NCI-H1105 treated with DMSO at 0.1 percent for 48 hours (cell line): ENCODE results near the gene AJM1.
"Not testable (repeated sequence)": the region's sequence is repeated elsewhere in the genome, so short reads cannot be mapped to it uniquely, and the experiment has no call there.

Experiments used
- DNase-seq: peaks from one replicate; lab custom pipeline; 2025; lab: John Stamatoyannopoulos, UW

The AJM1 gene

DNA sequence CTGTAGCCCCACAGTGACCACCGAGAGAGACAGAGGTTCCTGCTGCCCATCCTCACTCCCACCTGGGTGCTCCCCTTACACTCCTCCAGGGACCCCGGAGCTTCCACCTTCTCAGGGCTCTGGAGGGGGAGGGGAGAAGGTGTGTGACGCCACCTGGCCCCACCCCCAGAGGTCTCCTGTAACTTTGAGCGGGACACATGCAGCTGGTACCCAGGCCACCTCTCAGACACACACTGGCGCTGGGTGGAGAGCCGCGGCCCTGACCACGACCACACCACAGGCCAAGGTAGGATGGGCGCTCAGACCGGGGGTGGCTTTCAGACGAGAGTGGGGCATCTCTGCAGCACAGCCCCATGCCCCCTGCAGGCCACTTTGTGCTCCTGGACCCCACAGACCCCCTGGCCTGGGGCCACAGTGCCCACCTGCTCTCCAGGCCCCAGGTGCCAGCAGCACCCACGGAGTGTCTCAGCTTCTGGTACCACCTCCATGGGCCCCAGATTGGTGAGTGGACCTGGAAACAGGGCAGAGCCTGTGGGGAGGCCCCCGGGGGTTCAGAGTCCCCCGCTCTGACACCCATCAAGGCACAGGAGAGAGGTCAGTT, 14.4 kb downstream of the AJM1 start:
- no peak for DNase-seq

DNA sequence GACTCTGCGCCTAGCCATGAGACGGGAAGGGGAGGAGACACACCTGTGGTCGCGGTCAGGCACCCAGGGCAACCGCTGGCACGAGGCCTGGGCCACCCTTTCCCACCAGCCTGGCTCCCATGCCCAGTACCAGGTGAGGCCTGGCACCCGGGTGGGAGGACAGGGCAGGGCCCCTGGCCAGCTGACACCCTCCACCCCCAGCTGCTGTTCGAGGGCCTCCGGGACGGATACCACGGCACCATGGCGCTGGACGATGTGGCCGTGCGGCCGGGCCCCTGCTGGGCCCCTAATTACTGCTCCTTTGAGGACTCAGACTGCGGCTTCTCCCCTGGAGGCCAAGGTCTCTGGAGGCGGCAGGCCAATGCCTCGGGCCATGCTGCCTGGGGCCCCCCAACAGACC, 14.9 kb downstream of the AJM1 start:
- DNase-seq: no peak

DNA sequence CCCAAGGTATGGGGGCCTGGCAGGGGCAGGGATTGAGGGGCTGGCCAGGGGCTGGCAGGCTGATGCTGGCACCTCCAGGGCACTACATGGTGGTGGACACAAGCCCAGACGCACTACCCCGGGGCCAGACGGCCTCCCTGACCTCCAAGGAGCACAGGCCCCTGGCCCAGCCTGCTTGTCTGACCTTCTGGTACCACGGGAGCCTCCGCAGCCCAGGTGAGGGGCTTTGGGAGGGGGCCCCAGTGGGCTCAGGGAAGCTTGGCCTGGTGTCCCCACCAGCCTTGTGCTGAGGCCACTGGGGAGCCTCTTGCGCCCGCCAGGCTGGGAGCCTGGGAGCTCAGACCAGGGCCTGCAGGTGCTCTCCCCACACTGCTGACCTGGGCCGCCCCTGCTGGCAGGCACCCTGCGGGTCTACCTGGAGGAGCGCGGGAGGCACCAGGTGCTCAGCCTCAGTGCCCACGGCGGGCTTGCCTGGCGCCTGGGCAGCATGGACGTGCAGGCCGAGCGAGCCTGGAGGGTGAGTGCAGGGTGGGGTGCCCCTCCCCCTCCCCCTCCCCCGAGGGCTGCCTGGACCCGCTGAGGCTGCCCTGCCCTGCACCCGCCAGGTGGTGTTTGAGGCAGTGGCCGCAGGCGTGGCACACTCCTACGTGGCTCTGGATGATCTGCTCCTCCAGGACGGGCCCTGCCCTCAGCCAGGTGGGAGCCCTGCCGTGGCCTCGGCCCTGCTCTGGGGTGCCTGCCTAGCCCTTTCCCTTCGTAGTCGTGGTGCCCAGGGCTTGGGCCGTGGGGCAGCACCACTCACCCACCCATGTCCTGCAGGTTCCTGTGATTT, 15.5 kb downstream of the AJM1 start:
- DNase-seq: no peak

DNA sequence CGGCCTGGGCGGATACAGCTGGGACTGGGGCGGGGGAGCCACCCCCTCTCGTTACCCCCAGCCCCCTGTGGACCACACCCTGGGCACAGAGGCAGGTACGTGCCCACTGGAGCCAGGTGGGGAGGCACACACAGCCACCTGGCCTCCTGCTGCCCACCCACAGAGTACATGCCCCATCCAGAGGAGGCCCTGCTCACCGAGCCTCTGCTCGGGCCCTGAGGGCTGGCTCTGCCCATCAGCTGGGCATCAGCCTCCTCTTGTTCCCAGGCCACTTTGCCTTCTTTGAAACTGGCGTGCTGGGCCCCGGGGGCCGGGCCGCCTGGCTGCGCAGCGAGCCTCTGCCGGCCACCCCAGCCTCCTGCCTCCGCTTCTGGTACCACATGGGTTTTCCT, 16.2 kb downstream of the AJM1 start:
- DNase-seq: no peak

DNA sequence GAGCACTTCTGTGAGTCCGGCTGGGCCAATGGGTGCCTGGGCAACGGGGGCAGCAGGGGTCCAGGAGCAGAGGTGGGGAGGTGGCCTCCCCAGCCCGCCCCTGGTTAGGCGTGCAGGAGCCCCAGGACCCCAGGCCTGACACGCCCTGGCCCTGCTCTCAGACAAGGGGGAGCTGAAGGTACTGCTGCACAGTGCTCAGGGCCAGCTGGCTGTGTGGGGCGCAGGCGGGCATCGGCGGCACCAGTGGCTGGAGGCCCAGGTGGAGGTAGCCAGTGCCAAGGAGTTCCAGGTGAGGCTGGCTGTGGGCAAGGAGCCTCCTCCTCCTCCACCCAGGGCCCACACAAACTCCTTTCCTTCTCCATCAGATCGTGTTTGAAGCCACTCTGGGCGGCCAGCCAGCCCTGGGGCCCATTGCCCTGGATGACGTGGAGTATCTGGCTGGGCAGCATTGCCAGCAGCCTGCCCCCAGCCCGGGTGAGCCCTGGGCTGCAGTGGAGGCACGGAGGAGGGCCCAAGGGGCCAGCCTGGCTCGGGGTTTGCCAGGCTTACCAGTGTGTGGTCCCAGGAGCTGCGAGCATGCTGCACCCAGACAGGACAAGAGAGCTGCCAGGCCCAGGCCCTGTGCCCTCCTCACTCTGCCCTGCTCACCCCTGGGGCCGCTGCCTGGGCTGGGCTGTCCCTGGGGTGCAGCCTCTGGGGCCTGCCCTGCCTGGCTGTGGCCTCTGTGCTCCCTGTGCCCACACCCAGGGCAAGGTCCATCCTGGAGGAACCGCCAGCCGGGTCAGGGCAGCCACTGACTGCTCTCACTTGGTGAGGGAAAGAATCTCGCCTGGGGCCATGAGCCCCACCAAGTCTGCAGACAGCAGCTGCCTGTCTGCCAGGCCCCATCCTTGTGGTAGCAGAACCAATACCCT, 16.8 kb downstream of the AJM1 start:
- DNase-seq: no peak

DNA sequence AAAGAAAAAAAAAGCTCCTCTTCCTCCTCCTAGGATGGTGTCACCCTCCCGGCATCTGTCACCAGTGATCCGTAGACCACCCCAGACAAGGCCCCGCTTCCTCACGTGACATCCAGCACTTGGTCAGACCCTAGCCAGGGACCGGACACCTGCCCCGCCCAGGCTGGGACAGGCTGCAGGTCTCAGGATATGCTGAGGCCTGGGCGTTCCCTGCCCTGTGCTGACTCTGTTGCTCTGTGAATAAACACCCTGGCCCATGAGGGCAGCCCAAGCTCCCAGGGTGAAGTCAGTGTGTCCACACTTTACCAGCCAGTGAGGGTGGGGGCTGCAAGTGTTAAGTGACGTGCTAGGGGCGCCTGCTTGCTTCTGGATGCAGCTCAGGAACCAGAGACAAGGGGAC, 18.3 kb downstream of the AJM1 start:
- DNase-seq: no peak

DNA sequence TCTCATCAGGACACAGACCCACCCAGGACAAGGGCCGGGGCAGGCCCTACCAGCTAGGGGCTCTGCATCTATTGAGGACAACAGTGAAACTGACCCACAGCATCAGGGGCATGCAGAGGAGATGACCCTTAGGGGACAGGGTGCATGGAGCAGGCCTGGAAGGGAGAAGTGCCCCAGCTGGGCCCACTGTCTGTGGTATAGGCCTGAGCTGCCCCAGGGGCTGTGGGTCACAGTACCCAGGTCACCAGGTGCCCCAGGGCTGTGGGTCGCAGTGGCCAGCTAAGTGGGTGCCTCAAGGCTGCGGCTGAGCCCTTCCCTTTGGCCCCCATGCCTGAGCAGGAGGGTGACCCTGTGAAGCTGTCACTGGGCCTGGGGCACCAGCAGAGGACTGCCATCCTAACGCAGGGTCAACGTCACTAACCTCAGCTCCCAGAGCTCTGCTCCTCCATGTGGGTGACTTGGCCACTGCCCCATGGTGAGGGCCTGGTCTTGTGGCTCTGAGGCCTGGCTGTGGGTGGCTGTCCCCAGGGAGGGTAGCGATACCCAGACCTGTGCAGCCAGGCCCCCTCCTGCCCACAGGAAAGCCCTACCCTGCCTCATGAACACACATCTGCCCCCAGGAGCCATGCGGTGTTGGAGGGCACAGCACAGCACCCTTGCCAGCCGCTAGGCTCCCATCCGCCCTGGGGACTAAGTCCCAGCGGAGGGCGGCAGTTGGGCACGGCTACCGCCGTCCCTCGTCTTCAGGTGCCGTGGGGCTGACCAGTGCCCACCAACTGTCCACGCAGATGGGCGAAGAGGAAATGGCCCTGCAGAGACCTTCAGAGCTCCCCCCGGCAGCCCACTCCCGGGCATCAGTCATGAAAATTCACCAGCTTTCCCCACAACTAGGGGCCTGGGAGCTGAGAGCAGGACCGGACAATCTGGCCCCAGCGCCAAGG, 18.9 kb downstream of the AJM1 start:
- DNase-seq: no peak

DNA sequence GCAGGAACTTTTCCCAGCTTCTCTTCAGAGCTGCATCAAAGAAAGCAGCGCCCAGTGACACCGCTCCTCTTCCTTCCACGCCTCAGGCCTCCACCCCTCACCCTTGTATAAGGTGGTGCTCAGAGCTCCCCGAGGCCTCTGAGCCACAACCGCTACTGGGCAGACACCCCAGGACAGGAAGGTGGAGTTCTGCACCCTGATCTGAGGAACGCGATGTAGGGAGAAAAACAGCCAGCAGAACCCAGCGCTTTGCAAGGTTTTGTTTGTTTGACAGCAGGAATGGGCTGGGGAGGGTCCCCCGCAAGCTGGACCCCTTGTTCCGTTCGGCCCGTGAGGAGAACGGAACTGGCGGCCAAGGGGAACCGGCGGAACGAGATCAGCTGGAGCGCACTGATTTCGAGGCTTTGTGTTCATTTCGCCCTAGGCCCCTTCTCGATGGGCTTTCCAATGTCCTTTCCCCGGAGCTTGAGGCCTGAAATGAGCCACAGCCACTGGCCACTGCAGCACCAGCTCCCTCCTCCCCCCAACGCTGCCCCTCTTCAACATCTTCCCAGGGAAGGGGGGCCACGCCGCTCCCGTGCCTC, 19.7 kb downstream of the AJM1 start:
- no peak for DNase-seq

DNA sequence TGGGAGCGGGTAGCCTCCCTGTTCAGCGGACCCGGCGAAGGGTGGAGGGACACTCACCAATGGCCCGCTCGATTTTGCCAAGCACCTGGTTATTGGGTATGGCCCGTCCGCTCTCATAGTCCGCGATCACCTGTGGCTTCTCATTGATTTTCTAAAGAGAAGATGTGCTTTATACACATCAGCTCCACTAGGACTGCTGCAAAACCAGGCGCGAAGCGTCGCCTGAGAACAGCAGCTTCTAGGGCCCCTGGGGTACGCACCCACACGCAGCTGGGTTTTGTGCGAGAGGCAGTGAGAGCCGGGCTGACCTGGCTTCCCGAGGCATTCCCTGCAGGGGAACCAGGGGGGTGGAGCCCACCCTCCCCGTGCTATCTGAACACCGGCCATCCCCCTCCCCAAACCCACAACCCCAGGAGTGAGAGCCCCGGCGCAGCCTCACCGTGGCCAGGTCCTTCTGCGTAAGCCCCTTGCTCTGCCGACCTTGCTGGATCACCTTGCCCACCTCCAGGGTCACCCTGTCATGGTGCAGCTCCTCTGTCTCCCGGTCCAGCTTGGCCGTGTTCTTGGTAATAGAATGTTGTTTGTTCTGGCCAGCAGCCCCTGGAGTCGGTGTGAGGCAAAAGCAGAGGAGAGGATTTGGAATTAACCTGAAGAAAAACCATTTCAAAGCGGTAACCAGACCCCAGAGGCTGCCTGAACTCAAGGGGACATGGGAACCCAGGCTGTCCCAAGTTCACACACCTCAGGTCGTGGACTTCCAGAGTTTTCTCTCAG, 20.8 kb downstream of the AJM1 start:
- DNase-seq: no peak

DNA sequence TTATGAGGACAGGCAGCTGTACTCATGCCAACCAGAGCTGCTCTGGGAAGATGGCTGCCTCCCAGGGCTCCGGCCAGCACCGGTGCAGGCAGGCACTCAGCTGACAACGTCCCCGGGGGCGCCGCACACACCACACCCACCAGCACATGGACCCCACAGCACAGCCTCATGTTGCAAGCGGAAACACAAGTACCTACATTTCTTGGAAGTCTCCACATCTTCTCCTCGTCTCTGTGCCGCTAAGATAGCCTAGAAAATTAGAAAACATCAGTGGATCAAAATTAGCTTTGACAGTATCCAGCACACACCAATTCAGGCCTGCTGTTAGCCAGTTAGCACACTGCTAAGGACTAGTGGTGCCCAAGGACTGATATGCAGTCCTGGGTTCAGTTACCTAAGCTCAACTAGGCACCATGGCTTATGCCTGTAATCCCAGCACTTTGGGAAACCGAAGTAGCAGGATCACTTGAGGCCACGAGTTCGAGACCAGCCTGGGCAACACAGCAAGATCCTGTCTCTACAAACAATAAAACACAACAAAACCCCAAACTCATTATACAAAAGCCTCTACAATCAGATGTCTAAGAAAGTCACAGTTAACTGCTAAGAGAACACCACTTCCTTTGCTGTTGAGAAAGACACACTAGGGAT, 21.5 kb downstream of the AJM1 start:
- no peak for DNase-seq

DNA sequence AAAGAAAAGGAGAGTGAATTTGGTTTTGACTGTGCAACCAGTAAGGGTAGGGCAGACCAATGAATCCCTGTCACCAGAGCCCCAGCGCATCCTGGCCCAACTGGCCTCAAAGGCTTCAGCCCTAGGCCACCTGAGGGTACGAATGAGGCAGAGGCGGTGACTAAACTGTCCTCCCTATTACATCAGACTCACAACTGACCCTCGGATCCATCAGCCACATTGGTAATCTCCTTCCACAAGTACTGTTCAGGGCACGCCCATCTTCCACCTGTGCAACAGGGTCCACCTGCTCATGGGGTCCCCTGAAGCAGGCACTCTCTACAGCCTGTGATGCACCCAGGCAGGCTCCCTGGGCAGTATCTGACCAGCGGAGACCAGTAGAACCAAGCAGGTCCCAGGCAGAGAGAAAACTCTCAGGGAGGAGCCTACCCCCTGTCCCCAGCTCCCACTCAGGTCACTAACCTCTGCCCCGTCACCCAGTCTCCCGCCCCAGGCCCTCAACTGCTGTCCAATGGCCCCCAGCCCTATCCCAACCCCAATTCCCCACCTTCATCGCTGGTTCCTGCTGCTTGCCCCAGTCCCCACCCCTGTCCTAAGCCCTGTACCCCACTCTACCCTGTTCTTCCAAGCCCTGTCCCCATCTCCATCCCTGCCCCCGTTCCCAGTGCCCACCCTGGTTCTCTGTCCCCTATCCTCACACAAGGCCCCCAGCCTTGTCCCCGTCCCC, 22.9 kb downstream of the AJM1 start:
- DNase-seq: no peak

DNA sequence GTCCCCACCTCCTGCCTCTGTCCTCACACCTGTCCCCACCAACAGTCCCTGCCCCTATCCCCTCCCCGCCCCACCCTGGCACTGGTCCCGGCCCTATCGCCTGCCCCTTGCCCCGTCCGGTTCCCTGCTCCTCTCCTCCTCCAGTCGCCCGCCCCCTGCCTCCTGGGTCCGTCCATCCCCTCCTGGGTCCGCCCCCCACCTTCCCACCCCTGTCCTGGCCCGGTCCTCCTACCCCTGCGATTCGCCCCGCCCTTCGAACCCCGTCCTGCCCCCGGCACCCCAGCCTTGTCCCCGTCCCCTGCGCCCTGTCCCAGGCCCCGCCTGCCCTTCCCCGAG, 23.5 kb downstream of the AJM1 start:
- DNase-seq: no peak

DNA sequence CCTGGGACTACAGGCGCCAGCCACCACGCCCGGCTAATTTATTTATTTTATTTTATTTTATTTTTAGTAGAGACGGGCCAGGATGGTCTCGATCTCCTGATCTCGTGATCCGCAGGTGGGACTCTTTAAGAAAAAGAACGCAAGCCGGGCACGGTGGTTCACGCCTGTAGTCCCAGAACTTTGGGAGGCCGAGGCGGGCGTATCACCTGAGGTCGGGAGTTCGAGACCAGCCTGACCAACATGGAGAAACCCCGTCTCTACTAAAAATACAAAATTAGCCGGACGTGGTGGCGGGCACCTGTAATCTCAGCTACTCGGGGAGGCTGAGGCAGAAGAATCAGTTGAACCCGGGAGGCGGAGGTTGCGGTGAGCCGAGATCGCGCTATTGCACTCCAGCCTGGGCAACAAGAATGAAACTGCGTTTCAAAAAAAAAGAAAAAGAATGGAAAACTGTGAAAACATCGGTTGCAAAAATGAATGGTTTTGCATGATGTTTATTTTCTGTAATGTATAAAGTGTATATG, 24.7 kb downstream of the AJM1 start:
- not testable (repeated sequence) for DNase-seq

DNA sequence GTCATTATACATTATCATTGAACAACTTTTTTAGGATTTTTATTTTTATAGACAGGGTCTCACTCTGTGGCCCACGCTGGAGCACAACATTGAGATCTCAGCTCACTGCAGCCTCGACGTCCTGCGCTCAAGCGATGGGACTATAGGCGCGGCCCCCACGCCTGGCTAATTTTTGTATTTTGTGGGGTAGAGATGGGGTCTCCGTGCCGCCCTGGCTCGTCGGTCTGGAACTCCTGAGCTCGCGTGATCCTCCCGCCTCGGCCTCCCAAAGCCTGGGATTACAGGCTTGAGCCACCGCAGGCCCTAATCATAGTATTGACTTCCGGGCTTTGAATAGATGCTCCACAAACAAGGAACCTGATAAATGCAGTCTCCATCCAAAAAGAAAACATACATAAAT, 25.2 kb downstream of the AJM1 start:
- DNase-seq: no peak

DNA sequence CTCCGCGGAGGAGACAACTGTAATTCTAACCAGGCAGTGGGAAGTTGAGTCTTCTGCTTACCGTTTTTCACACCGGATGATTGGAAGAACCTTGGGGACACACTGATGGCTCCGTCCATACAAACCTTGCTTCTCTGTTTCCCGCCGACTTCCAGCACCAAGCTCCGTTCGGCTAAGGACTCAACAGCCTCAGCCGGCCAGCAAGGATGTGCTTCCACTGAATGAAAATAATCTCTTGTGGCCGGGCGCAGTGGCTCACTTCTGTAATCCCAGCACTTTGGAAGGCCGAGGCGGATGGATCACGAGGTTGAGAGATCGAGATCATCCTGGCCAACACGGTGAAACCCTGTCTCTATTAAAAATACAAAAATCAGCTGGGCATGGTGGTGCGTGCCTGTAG, 25.6 kb downstream of the AJM1 start:
- DNase-seq: no peak

DNA sequence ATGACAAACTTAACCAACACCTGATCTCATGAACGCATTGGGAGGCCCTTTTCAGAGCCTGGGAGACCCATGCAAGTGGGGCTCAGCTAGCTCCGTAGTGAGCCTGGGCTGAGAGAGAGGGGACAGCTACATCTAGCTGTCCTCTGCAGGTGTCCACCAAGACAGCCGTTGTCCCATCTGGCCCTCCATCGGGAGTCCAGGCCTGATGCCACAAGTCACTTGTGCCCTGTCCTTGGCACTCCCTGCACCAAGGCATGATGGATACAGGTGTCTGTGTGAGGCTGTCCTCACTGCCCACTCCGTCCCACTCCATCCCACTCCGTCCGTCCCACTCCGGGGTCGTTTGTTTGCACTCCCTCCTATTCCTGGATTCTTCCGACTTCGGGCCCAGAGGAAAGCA, 26.4 kb downstream of the AJM1 start:
- DNase-seq: no peak

DNA sequence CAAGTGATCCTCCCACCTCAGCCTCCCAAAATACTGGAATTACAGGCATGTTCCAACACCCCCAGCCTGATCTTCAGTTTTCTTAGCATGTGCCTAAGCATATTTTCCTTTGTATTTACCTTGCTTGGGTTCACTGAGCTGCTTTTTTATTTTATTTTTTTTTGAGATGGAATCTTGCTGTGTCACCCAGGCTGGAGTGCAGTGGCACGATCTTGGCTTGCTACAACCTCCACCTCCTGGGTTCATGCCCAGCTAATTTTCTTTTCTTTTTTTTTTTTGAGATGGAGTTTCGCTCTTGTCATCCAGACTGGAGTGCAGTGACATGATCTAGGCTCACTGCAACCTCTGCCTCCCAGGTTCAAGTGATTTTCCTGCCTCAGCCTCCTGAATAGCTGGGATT, 27.3 kb downstream of the AJM1 start:
- DNase-seq: not testable (repeated sequence)

DNA sequence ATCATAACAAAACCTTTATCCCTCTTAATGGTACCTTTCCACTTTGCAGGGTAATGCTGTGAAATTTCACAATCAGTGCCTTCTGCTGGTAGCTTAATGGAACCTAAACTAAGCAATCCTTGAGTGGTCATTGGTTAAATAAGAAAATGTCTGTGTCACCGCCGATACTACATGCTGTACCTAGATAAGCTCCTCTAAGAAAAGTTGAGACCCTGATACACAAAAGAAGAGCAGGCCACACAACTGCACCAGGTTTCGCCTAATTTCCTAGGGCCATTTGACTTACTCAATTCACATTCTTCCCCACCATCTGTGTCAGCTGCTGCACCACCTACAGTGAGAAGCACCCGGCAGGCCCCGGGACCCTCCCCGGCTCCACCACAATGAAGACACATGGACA, 32.9 kb downstream of the AJM1 start:
- DNase-seq: no peak

DNA sequence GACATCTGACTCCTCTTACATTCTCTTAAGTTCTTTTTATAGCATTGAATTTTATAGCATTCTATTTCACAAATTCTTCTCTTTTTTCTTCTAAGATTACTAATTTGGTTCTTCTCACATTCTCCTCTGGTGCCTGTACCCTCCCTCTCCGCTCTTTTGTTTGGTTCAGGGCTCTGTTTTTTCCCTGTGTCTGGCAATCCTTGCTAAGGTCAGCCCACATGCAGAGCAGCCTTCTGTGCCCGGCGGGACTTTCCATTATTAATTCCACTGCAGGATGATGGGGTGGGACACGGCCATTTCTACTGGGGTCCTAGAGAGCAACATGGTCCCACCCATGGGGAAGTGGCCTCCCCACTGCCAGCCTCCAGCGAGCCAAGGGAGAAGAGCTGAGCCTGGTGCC, 34.2 kb downstream of the AJM1 start:
- no peak for DNase-seq
